Calu3 (cell line): ENCODE measurements around the gene NF1. TPM values are rescaled to one million over a fixed set of nuclear protein-coding genes. Genes with fewer than 3 reads are reported as not detected.

Experiments used
- BruUV-seq: library from RNA; stranded (reverse); fragments of 400-500 nt; replicated peaks from 2 replicates; lab custom pipeline; 2021; lab: Mats Ljungman, UMichigan
- CTCF ChIA-PET: fragments of 300-600 bp; sonication (Branson Sonifier 250); formaldehyde crosslinking; loops from one replicate; lab custom pipeline; 2022; ENCODE audit warnings: antibody characterized with exemption; lab: Charles Lee
- DNase-seq: peaks from one replicate; pipeline ENCODE4 v3.0.0; 2022
- H3K27ac Mint-ChIP-seq: one replicate; pipeline ENCODE4 v1.8.0; 2022; ENCODE audit warnings: mixed read lengths; ENCODE audit not compliant: unreplicated experiment
- H3K27me3 Mint-ChIP-seq: one replicate; pipeline ENCODE4 v1.8.0; 2022; ENCODE audit warnings: mixed read lengths; ENCODE audit not compliant: unreplicated experiment
- H3K36me3 Mint-ChIP-seq: one replicate; pipeline ENCODE4 v1.8.0; 2022; ENCODE audit warnings: mild to moderate bottlenecking, moderate library complexity, mixed read lengths; ENCODE audit not compliant: insufficient read depth, unreplicated experiment
- H3K4me1 Mint-ChIP-seq: one replicate; pipeline ENCODE4 v1.8.0; 2022; ENCODE audit warnings: mild to moderate bottlenecking, low read depth, mixed read lengths; ENCODE audit not compliant: unreplicated experiment
- H3K4me3 Mint-ChIP-seq: one replicate; pipeline ENCODE4 v1.8.0; 2022; ENCODE audit warnings: mild to moderate bottlenecking, low read depth, moderate library complexity, mixed read lengths; ENCODE audit not compliant: unreplicated experiment
- H3K9me3 Mint-ChIP-seq: one replicate; pipeline ENCODE4 v1.8.0; 2022; ENCODE audit warnings: low read depth, mixed read lengths; ENCODE audit not compliant: unreplicated experiment
- CTCF ChIP-seq: fragments of 200-600 bp; IDR thresholded peaks from one replicate; pipeline ENCODE4 v1.8.0; 2022; ENCODE audit warnings: antibody characterized with exemption; ENCODE audit not compliant: unreplicated experiment
- intact Hi-C: fragments of 100-400 bp; cut with micrococcal nuclease; formaldehyde crosslinking; loops from one replicate; pipeline ENCODE4 v1.10.0; 2022; ENCODE audit not compliant: unreplicated experiment
- total RNA-seq: library from RNA; stranded (reverse); gene quantifications from 2 replicates; pipeline ENCODE4 v1.2.3, GENCODE V29; 2022

Gene NF1
- total RNA-seq, 1 experiment from 2014 or later: 64.7 TPM

- Mint-ChIP-seq H3K4me3 (no peak overlapping the region), H3K9me3 (no peaks in the 10 kb centered on the region), H3K27ac (no peak overlapping the region), H3K27me3 (no peaks in the 10 kb centered on the region), H3K4me1 (no peaks in the 10 kb centered on the region), H3K36me3 (peaks cover 4% of the 10 kb centered on the region)
- no TSS peak for BruUV-seq
- no peak for TF ChIP-seq CTCF
- CTCF ChIA-PET: no interaction called here
- intact Hi-C loops: no loop called here
- no peak for DNase-seq
Observed at GRCh38 chr17:31136319-31136718, 41.5 kb downstream of the NF1 start.

- BruUV-seq: no TSS peak
- CTCF ChIA-PET: no interaction called here
- Mint-ChIP-seq H3K9me3 (no peaks in the 10 kb centered on the region), H3K4me3 (no peak overlapping the region), H3K36me3 (peaks cover 4% of the 10 kb centered on the region), H3K4me1 (no peaks in the 10 kb centered on the region), H3K27me3 (no peaks in the 10 kb centered on the region), H3K27ac (no peak overlapping the region)
- intact Hi-C loops: no loop called here
- TF ChIP-seq CTCF: no peak
- no peak for DNase-seq
Observed at GRCh38 chr17:31140111-31140510, 45.3 kb downstream of the NF1 start.

- H3K36me3 Mint-ChIP-seq: no peaks in the 10 kb centered on the region
- intact Hi-C loops: no loop called here
- no peak for DNase-seq
- H3K4me1 Mint-ChIP-seq: no peaks in the 10 kb centered on the region
- no TSS peak for BruUV-seq
- no peaks in the 10 kb centered on the region for H3K9me3 Mint-ChIP-seq
- H3K27ac Mint-ChIP-seq: no peak overlapping the region
- CTCF ChIA-PET: no interaction called here
- no peaks in the 10 kb centered on the region for H3K27me3 Mint-ChIP-seq
- TF ChIP-seq CTCF: no peak
- no peak overlapping the region for H3K4me3 Mint-ChIP-seq
Observed at GRCh38 chr17:31144428-31144827, 49.7 kb downstream of the NF1 start.

- no TSS peak for BruUV-seq
- no peaks in the 10 kb centered on the region for H3K36me3 Mint-ChIP-seq
Observed at GRCh38 chr17:31144836-31145235, 50.1 kb downstream of the NF1 start.

More at GRCh38 chr17:31144836-31145235, 50.1 kb downstream of the NF1 start:
- Mint-ChIP-seq H3K27me3 (no peaks in the 10 kb centered on the region), H3K4me1 (no peaks in the 10 kb centered on the region), H3K9me3 (no peaks in the 10 kb centered on the region), H3K27ac (no peak overlapping the region), H3K4me3 (no peak overlapping the region)
- intact Hi-C loops: no loop called here
- CTCF ChIA-PET: no interaction called here
- TF ChIP-seq CTCF: no peak
- no peak for DNase-seq
